OCI-LY1 (cell line): Measurements from ENCODE around the gene CLCNKB.

Source experiments
- H2AFZ ChIP-seq: fragments of 200-600 bp; sonication (generic), shearing (Covaris generic); 2 replicates; pipeline ENCODE4 v1.6.0; 2014; ENCODE audit warnings: antibody characterized with exemption, mild to moderate bottlenecking, low read length
- H3F3A ChIP-seq: fragments of 200-600 bp; sonication (generic), shearing (Covaris generic); 2 replicates; pipeline ENCODE4 v1.6.0; 2014; ENCODE audit warnings: mild to moderate bottlenecking, antibody characterized with exemption, low read length, moderate library complexity; ENCODE audit not compliant: insufficient read depth
- H3K27ac ChIP-seq: fragments of 200-600 bp; sonication (generic); 2 replicates; pipeline ENCODE4 v1.5.1; 2014; ENCODE audit warnings: low read length, mixed run types, mild to moderate bottlenecking, low read depth; ENCODE audit not compliant: poor library complexity, severe bottlenecking
- H3K27me3 ChIP-seq: fragments of 200-600 bp; sonication (generic); 2 replicates; pipeline ENCODE4 v1.6.0; 2014; ENCODE audit warnings: antibody characterized with exemption, mild to moderate bottlenecking, low read length, moderate library complexity; ENCODE audit not compliant: insufficient read depth
- H3K36me3 ChIP-seq: fragments of 200-600 bp; sonication (generic); 2 replicates; pipeline ENCODE4 v1.6.1; 2014; ENCODE audit warnings: mild to moderate bottlenecking, antibody characterized with exemption, low read length, moderate library complexity, mixed read lengths; ENCODE audit not compliant: insufficient read depth
- H3K4me1 ChIP-seq: fragments of 200-600 bp; sonication (generic); 2 replicates; pipeline ENCODE4 v1.5.1; 2014; ENCODE audit warnings: mild to moderate bottlenecking, low read length, moderate library complexity; ENCODE audit not compliant: insufficient read depth, severe bottlenecking
- H3K4me2 ChIP-seq: fragments of 200-600 bp; sonication (generic), shearing (Covaris generic); 2 replicates; pipeline ENCODE4 v1.6.1; 2014; ENCODE audit warnings: low read length
- H3K4me3 ChIP-seq: fragments of 200-600 bp; sonication (generic); 2 replicates; pipeline ENCODE4 v1.5.1; 2014; ENCODE audit warnings: low read length, low read depth, mild to moderate bottlenecking, mixed read lengths; ENCODE audit not compliant: poor library complexity, severe bottlenecking
- H3K79me2 ChIP-seq: fragments of 200-600 bp; shearing (Covaris generic); 2 replicates; pipeline ENCODE4 v1.6.1; 2016; ENCODE audit warnings: mixed run types, low read length, mixed read lengths; ENCODE audit not compliant: insufficient read depth
- H3K9ac ChIP-seq: fragments of 200-600 bp; sonication (generic), shearing (Covaris generic); 2 replicates; pipeline ENCODE4 v1.6.1; 2014; ENCODE audit warnings: mild to moderate bottlenecking, low read length, mixed read lengths
- H3K9me2 ChIP-seq: fragments of 200-600 bp; sonication (generic), shearing (Covaris generic); 2 replicates; pipeline ENCODE4 v1.6.1; 2014; ENCODE audit warnings: low read depth, mild to moderate bottlenecking, low read length, mixed read lengths
- H3K9me3 ChIP-seq: fragments of 200-600 bp; shearing (Covaris generic); 2 replicates; pipeline ENCODE4 v1.6.1; 2014; ENCODE audit warnings: low read length, mixed read lengths
- H4K20me1 ChIP-seq: fragments of 200-600 bp; sonication (generic), shearing (Covaris generic); 2 replicates; pipeline ENCODE4 v1.6.0; 2016; ENCODE audit warnings: mild to moderate bottlenecking, low read length; ENCODE audit not compliant: insufficient read depth
- CTCF ChIP-seq: fragments of 200-600 bp; sonication (generic), shearing (Covaris generic); IDR thresholded peaks from 2 replicates; pipeline ENCODE4 v1.5.1; 2017; ENCODE audit warnings: mild to moderate bottlenecking, antibody characterized with exemption, low read length, moderate library complexity, mixed read lengths
- EZH2 ChIP-seq: fragments of 200-600 bp; sonication (generic), shearing (Covaris generic); IDR thresholded peaks from 2 replicates; pipeline ENCODE4 v1.8.0; 2017; ENCODE audit warnings: borderline replicate concordance, mixed run types, mild to moderate bottlenecking, antibody characterized with exemption, low read length, moderate library complexity, mixed read lengths

The CLCNKB gene

GRCh38 chr1:16010837-16011236 is 32.7 kb upstream of the CLCNKB start:
- Histone ChIP-seq H3K9me2 (no peaks in the 10 kb centered on the region), H2AFZ (no peak overlapping the region), H3K4me3 (no peak overlapping the region), H4K20me1 (no peaks in the 10 kb centered on the region), H3K9ac (no peak overlapping the region), H3K79me2 (no peaks in the 10 kb centered on the region), H3K27me3 (no peaks in the 10 kb centered on the region; the same call in 1 of the 2 replicates), H3K4me2 (no peak overlapping the region), H3K4me1 (peaks cover 24% of the 10 kb centered on the region), H3F3A (no peaks in the 10 kb centered on the region), H3K36me3 (no peaks in the 10 kb centered on the region), H3K9me3 (no peaks in the 10 kb centered on the region), H3K27ac (no peak overlapping the region)
- TF ChIP-seq EZH2, result no peak
- no peak for TF ChIP-seq CTCF

- H3K4me2 ChIP-seq, result peak overlapping the region; percentile 61; the same call in 1 of the 2 replicates
- no peaks in the 10 kb centered on the region for H3K36me3 ChIP-seq
- no peak overlapping the region for H3K4me3 ChIP-seq
- H4K20me1 ChIP-seq, result no peaks in the 10 kb centered on the region
- no peaks in the 10 kb centered on the region for H3K9me2 ChIP-seq
- TF ChIP-seq EZH2, result no peak
- TF ChIP-seq CTCF, result no peak
- H3K27ac ChIP-seq, result no peak overlapping the region
- no peaks in the 10 kb centered on the region for H3K9me3 ChIP-seq
- H3K9ac ChIP-seq, result no peak overlapping the region
- no peaks in the 10 kb centered on the region; the same call in 1 of the 2 replicates for H3K27me3 ChIP-seq
- peaks cover 24% of the 10 kb centered on the region for H3K4me1 ChIP-seq
- no peak overlapping the region for H2AFZ ChIP-seq
- no peaks in the 10 kb centered on the region for H3F3A ChIP-seq
- H3K79me2 ChIP-seq, result no peaks in the 10 kb centered on the region
Measured at GRCh38 chr1:16011936-16012589, 31.5 kb upstream of the CLCNKB start.

- TF ChIP-seq CTCF (no peak), EZH2 (no peak)
- H3K9me3 ChIP-seq, result no peaks in the 10 kb centered on the region
- no peaks in the 10 kb centered on the region for H3K9me2 ChIP-seq
- no peak overlapping the region for H2AFZ ChIP-seq
- peaks cover 24% of the 10 kb centered on the region for H3K4me1 ChIP-seq
- H3K79me2 ChIP-seq, result no peaks in the 10 kb centered on the region
- H4K20me1 ChIP-seq, result no peaks in the 10 kb centered on the region
- H3F3A ChIP-seq, result no peaks in the 10 kb centered on the region
- H3K27me3 ChIP-seq, result no peaks in the 10 kb centered on the region; the same call in 1 of the 2 replicates
- H3K9ac ChIP-seq, result peak overlapping the region; percentile 28; the same call in 1 of the 2 replicates
- peak overlapping the region; percentile 61 for H3K4me2 ChIP-seq
- H3K27ac ChIP-seq, result no peak overlapping the region
- no peaks in the 10 kb centered on the region for H3K36me3 ChIP-seq
- peak overlapping the region; percentile 42 for H3K4me3 ChIP-seq
Measured at GRCh38 chr1:16012590-16013219, 30.9 kb upstream of the CLCNKB start.
